Testis (tissue), 2 donors: ENCODE results near the gene TSPAN33.

Experiments used
- CTCF ChIP-seq, 3 experiments: fragments of 450-650 bp in 2 of 3; fragments of 200-600 bp in 1 of 3; sonication (generic) in 1 of 3; IDR thresholded peaks; one replicate each; pipeline ENCODE4 v1.5.1; 2016 to 2019; ENCODE audit warnings: antibody characterized with exemption in 3 of 3, mild to moderate bottlenecking in 2 of 3, moderate library complexity in 1 of 3
- POLR2A ChIP-seq: fragments of 450-650 bp; IDR thresholded peaks from one replicate; pipeline ENCODE4 v1.6.1; 2017; ENCODE audit warnings: antibody characterized with exemption, mild to moderate bottlenecking, moderate library complexity

GRCh38 chr7:129126314-129126713 is 18.2 kb upstream of the TSPAN33 start:
- no peak for TF ChIP-seq CTCF (IDR thresholded peaks at IDR 0.05)
- no peak for TF ChIP-seq POLR2A
